Activated naive CD4-positive, alpha-beta T cell treated with anti-CD3 and anti-CD28 coated beads, Interleukin-2, amount 10 ng/mL, durations not matched to agents 7 days and 5 days (primary cell): ENCODE measurements around the gene PLXNA2.

Experiments used
- CTCF ChIA-PET: fragments of 350-600 bp; sonication (Branson Sonifier 250); formaldehyde crosslinking; loops from one replicate; lab custom pipeline; 2021; ENCODE audit warnings: antibody characterized with exemption; lab: Charles Lee
- DNase-seq: peaks from one replicate; pipeline ENCODE4 v3.0.0-alpha.2; 2020
- H3K27ac Mint-ChIP-seq: one replicate; pipeline ENCODE4 v1.8.0; 2021; ENCODE audit warnings: mild to moderate bottlenecking, moderate library complexity, mixed read lengths
- H3K27me3 Mint-ChIP-seq: one replicate; pipeline ENCODE4 v1.8.0; 2021; ENCODE audit warnings: mild to moderate bottlenecking, mixed read lengths
- H3K36me3 Mint-ChIP-seq: one replicate; pipeline ENCODE4 v1.8.0; 2021; ENCODE audit warnings: mixed read lengths
- H3K4me1 Mint-ChIP-seq: one replicate; pipeline ENCODE4 v1.8.0; 2021; ENCODE audit warnings: mixed read lengths
- H3K4me3 Mint-ChIP-seq: one replicate; pipeline ENCODE4 v1.8.0; 2021; ENCODE audit warnings: mild to moderate bottlenecking, moderate library complexity, mixed read lengths
- H3K9me3 Mint-ChIP-seq: one replicate; pipeline ENCODE4 v1.8.0; 2021; ENCODE audit warnings: mixed read lengths

Gene PLXNA2

GRCh38 chr1:208051651-208052050 is 192.5 kb downstream of the PLXNA2 start:
- no peak overlapping the region for H3K27ac Mint-ChIP-seq
- H3K4me3 Mint-ChIP-seq = no peak overlapping the region
- no peak for DNase-seq
- CTCF ChIA-PET = no interaction called here
- H3K9me3 Mint-ChIP-seq = no peaks in the 10 kb centered on the region
- peaks cover 43% of the 10 kb centered on the region for H3K27me3 Mint-ChIP-seq
- no peaks in the 10 kb centered on the region for H3K36me3 Mint-ChIP-seq
- peaks cover 6% of the 10 kb centered on the region for H3K4me1 Mint-ChIP-seq

GRCh38 chr1:208048904-208049303 is 195.3 kb downstream of the PLXNA2 start:
- Mint-ChIP-seq H3K27me3 (peaks cover 44% of the 10 kb centered on the region), H3K9me3 (no peaks in the 10 kb centered on the region), H3K36me3 (no peaks in the 10 kb centered on the region), H3K4me1 (peaks cover 20% of the 10 kb centered on the region), H3K27ac (peak overlapping the region; percentile 35), H3K4me3 (no peak overlapping the region)
- DNase-seq = no peak
- CTCF ChIA-PET = no interaction called here

GRCh38 chr1:208047975-208048374 is 196.2 kb downstream of the PLXNA2 start:
- peaks cover 49% of the 10 kb centered on the region for H3K27me3 Mint-ChIP-seq
- no peaks in the 10 kb centered on the region for H3K9me3 Mint-ChIP-seq
- CTCF ChIA-PET = interaction anchor here (1.0 kb wide), 2 partner anchors 10 to 26 kb away, joined by 4 read pairs; no protein-coding TSS in a partner anchor

DNA sequence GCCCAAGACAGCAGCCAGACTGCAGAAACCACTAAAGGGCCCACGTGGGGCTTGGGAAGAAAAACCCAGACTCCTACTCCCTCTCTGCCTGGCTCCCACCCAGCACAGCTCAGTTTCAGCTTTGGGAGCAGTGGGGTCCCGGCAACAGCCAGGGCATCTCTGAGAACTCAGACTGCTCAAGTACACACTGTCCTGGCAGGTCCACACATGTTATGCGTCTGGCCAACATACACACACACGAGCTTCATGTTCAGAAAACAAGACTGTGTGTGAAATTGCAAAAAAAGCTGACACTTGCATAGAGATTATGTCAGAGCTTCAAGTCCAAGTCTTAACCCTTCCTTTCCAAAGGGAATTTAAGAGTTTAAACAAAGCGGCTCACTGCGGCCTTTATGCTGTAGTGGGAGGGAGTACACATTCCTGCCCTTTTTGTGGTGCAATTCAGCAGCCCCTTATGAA is 196.7 kb downstream of the PLXNA2 start:
- Mint-ChIP-seq H3K4me1 (peaks cover 23% of the 10 kb centered on the region), H3K27ac (no peak overlapping the region), H3K36me3 (no peaks in the 10 kb centered on the region), H3K4me3 (no peak overlapping the region), H3K27me3 (peaks cover 49% of the 10 kb centered on the region), H3K9me3 (no peaks in the 10 kb centered on the region)
- CTCF ChIA-PET = interaction anchor here (1.0 kb wide), 2 partner anchors 10 to 26 kb away, joined by 4 read pairs; no protein-coding TSS in a partner anchor
- no peak for DNase-seq

More at GRCh38 chr1:208047975-208048374, 196.2 kb downstream of the PLXNA2 start:
- no peak overlapping the region for H3K4me3 Mint-ChIP-seq
- peaks cover 23% of the 10 kb centered on the region for H3K4me1 Mint-ChIP-seq
- no peaks in the 10 kb centered on the region for H3K36me3 Mint-ChIP-seq
- no peak for DNase-seq
- no peak overlapping the region for H3K27ac Mint-ChIP-seq

GRCh38 chr1:208045463-208046260 is 198.5 kb downstream of the PLXNA2 start:
- Mint-ChIP-seq H3K27me3 (peaks cover 35% of the 10 kb centered on the region), H3K4me1 (peaks cover 23% of the 10 kb centered on the region), H3K27ac (no peak overlapping the region), H3K9me3 (no peaks in the 10 kb centered on the region), H3K36me3 (no peaks in the 10 kb centered on the region), H3K4me3 (no peak overlapping the region)
- DNase-seq = no peak
- CTCF ChIA-PET = interaction anchor here (1.4 kb wide), 1 partner anchor 23 kb away, joined by 4 read pairs; no protein-coding TSS in a partner anchor

DNA sequence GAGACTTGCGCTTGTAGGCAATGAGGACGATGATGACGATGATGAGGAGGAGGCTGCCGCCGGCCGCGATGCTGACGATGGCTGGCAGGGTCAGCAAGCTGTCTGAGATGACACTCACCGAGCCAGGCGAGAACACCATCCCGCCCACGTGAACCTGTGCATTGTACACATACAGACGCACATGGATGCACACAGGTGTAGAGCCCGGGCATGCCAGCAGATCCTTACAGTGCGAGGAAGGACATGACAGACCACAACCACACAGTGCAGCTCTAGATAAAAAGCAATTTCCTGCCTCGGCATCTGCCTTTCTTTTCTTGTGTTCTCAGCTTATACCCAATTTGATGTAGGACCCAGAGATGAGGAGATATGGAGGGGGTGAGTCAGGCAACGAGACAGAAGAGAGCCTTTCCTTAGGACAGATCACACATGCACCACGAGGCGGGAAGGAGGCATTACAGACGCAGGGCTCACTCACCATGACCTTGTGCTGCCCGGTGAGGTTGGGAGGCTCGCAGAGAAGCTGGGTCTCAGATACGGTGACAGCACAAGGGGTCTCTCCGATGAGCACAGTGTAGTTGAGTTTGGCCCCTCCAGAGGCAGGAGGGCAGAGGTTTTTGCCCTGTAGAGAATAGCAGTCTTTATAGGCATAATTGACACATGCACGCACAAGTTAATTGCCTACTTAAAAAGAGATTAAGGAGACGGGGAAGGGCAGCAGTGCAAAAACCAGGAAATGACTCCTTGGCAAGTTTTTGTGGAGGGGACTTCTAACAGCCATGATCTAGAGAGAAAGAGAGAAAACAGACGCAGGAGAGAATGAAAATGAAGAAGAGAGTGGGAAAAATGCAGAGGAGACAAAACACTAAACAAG is 199.4 kb downstream of the PLXNA2 start:
- CTCF ChIA-PET = interaction anchor here (1.4 kb wide), 1 partner anchor 23 kb away, joined by 4 read pairs; no protein-coding TSS in a partner anchor
- H3K4me1 Mint-ChIP-seq = peaks cover 23% of the 10 kb centered on the region
- DNase-seq = peak; percentile 25
- no peak overlapping the region for H3K4me3 Mint-ChIP-seq
- H3K27ac Mint-ChIP-seq = no peak overlapping the region
- H3K27me3 Mint-ChIP-seq = peaks cover 35% of the 10 kb centered on the region
- no peaks in the 10 kb centered on the region for H3K9me3 Mint-ChIP-seq
- no peaks in the 10 kb centered on the region for H3K36me3 Mint-ChIP-seq

GRCh38 chr1:208043691-208044181 is 200.4 kb downstream of the PLXNA2 start:
- CTCF ChIA-PET = interaction anchor here (1.1 kb wide), 1 partner anchor 21 kb away, joined by 4 read pairs; no protein-coding TSS in a partner anchor
- no peak overlapping the region for H3K27ac Mint-ChIP-seq
- H3K4me3 Mint-ChIP-seq = no peak overlapping the region
- H3K27me3 Mint-ChIP-seq = peaks cover 35% of the 10 kb centered on the region
- DNase-seq = no peak
- no peaks in the 10 kb centered on the region for H3K36me3 Mint-ChIP-seq
- H3K9me3 Mint-ChIP-seq = no peaks in the 10 kb centered on the region
- peaks cover 19% of the 10 kb centered on the region for H3K4me1 Mint-ChIP-seq

- CTCF ChIA-PET = interaction anchor here (0.6 to 1.5 kb wide), 4 partner anchors 20 to 202 kb away, joined by 3 to 5 read pairs (median 4); partner anchors contain the start of gene PLXNA2
- H3K27ac Mint-ChIP-seq = no peak overlapping the region
- DNase-seq = no peak
- H3K36me3 Mint-ChIP-seq = no peaks in the 10 kb centered on the region
- H3K27me3 Mint-ChIP-seq = peaks cover 35% of the 10 kb centered on the region
- H3K4me1 Mint-ChIP-seq = peaks cover 17% of the 10 kb centered on the region
- H3K9me3 Mint-ChIP-seq = no peaks in the 10 kb centered on the region
- H3K4me3 Mint-ChIP-seq = no peak overlapping the region
Measured at GRCh38 chr1:208042868-208043267, 201.3 kb downstream of the PLXNA2 start.

DNA sequence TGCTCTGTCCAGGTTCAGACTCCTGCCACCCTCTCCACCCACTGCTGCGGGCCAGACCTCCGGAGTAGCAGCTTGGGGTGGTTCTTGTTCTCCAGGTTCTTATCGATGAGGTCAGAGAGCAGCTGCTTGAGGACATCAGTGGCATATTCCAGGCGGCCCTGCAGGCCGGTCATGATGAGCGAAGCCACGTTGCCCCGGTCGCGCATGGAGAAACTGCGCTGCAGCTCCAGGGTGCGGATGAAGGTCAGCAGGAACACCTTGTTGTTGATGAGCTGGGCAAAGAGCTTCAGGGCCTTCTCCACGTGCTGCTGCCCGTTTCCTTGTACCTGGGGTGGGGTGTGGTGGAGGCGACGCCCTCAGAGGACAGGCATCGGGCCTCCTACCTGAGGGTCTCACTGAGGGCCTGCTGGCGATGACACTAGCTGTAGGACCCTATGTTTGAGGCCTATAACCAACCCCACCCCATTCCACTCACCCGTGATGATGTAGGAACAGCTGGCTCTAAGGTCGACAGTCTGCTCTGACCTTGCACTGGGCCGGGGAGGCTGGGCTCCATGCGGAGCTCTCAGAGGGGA is 202.1 kb downstream of the PLXNA2 start:
- H3K27me3 Mint-ChIP-seq = peaks cover 41% of the 10 kb centered on the region
- no peaks in the 10 kb centered on the region for H3K36me3 Mint-ChIP-seq

GRCh38 chr1:208041505-208041904 is 202.7 kb downstream of the PLXNA2 start:
- Mint-ChIP-seq H3K9me3 (no peaks in the 10 kb centered on the region), H3K27ac (peak overlapping the region; percentile 16), H3K4me3 (peak overlapping the region; percentile 4), H3K36me3 (no peaks in the 10 kb centered on the region), H3K4me1 (peaks cover 17% of the 10 kb centered on the region), H3K27me3 (peaks cover 43% of the 10 kb centered on the region)
- CTCF ChIA-PET = interaction anchor here (1.5 to 1.6 kb wide), 3 partner anchors 20 to 91 kb away, joined by 5 to 9 read pairs (median 5); no protein-coding TSS in a partner anchor
- no peak for DNase-seq

More for the DNA sequence above, 202.1 kb downstream of the PLXNA2 start:
- DNase-seq = no peak
- CTCF ChIA-PET = interaction anchor here (0.6 to 1.6 kb wide), 5 partner anchors 20 to 203 kb away, joined by 3 to 9 read pairs (median 5); partner anchors contain the start of gene PLXNA2
- H3K4me3 Mint-ChIP-seq = no peak overlapping the region
- no peak overlapping the region for H3K27ac Mint-ChIP-seq
- H3K4me1 Mint-ChIP-seq = peaks cover 17% of the 10 kb centered on the region
- no peaks in the 10 kb centered on the region for H3K9me3 Mint-ChIP-seq

- CTCF ChIA-PET = interaction anchor here (1.5 to 1.6 kb wide), 2 partner anchors 19 to 53 kb away, joined by 5 to 9 read pairs; no protein-coding TSS in a partner anchor
- H3K27ac Mint-ChIP-seq = no peak overlapping the region
- no peaks in the 10 kb centered on the region for H3K36me3 Mint-ChIP-seq
- H3K4me1 Mint-ChIP-seq = peaks cover 15% of the 10 kb centered on the region
- peaks cover 39% of the 10 kb centered on the region for H3K27me3 Mint-ChIP-seq
- H3K9me3 Mint-ChIP-seq = no peaks in the 10 kb centered on the region
- no peak overlapping the region for H3K4me3 Mint-ChIP-seq
- DNase-seq = no peak
Measured at GRCh38 chr1:208040821-208041297, 203.3 kb downstream of the PLXNA2 start.

- CTCF ChIA-PET = interaction anchor here (1.0 kb wide), 1 partner anchor 17 kb away, joined by 3 read pairs; no protein-coding TSS in a partner anchor
- no peak for DNase-seq
- no peak overlapping the region for H3K27ac Mint-ChIP-seq
Measured at GRCh38 chr1:208039536-208040332, 204.4 kb downstream of the PLXNA2 start.

More at GRCh38 chr1:208039536-208040332, 204.4 kb downstream of the PLXNA2 start:
- Mint-ChIP-seq H3K9me3 (no peaks in the 10 kb centered on the region), H3K4me1 (peaks cover 11% of the 10 kb centered on the region), H3K36me3 (no peaks in the 10 kb centered on the region), H3K27me3 (peaks cover 32% of the 10 kb centered on the region), H3K4me3 (no peak overlapping the region)
